H4 (cell line): Measurements from ENCODE around the gene RRBP1. TPM values are rescaled to one million over a fixed set of nuclear protein-coding genes. Genes with fewer than 3 reads are reported as not detected.

Experiments
- DNase-seq: peaks from one replicate; pipeline ENCODE4 v3.0.0-alpha.2; 2015; ENCODE audit warnings: low spot score
- total RNA-seq: library from RNA; depleted of rRNA; stranded (reverse); fragments of >200 nt; shearing (Covaris generic); gene quantifications from 2 replicates; pipeline ENCODE4 v1.2.3, GENCODE V29; 2014

The RRBP1 gene
- total RNA-seq, 1 experiment from 2014 or later = 61.6 TPM

DNA sequence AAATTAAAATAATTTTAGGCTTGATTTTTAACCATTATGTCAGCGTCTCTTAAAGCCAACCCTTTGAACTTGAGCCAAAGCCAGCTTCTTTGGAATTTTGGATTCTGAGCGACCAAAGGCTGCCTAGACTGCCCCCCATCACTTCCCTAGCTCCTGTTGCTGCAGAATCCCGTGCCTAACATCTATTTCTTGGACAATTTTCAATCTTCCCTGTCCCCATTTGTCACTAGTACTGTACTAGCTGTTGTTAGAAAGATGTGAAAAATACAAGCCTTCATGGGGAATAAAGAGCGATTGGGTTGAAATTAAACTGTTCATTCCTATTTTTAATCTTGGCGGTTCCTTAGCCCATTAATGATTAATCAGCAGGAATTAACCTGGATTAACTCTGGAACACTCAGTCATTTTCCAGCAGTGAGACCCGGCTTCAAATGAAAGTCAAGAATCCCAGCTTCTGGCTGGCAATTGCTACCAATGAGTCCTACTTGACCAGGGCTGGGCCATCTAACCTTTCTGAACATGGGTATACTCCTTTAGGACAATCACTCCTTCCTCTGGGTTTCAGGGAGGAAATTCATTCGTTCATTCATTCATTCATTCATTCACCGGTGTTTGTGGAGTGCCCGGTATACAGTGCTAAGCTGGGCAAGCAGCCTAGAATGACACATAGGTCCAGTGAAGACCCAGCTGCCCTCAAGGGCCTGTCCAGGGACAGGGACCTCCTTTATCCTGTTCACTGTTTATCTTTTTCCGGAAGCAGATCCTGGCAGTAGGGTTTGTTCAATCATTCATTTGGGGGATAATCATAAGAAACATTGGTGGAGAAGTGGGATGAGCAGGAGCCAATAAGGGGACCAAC is 1.4 kb upstream of the RRBP1 start:
- no peak for DNase-seq

DNA sequence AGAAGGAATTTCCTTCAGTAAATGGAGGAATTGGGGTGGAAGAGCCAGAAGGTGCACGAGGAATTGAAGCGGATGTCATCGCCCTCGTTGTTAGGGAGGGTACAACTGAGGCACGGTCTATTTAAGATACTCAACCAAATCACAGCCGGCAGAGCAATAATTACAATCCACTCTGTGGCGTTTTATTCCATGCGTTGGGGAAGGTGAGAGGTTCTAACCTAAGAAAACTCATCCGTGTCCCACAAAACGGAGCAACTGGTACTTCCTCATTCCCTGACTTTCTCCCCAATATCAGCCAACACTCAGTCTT is 802 bp upstream of the RRBP1 start:
- no peak for DNase-seq

- DNase-seq = no peak
Measured at GRCh38 chr20:17681726-17682102, 328 bp downstream of the RRBP1 start.

- peak; percentile 52 for DNase-seq
Measured at GRCh38 chr20:17680836-17681725, 961 bp downstream of the RRBP1 start.

GRCh38 chr20:17679941-17680835 is 1.9 kb downstream of the RRBP1 start:
- DNase-seq = peak; percentile 44

- no peak for DNase-seq
Measured at GRCh38 chr20:17678886-17679285, 3.2 kb downstream of the RRBP1 start.

GRCh38 chr20:17678295-17678694 is 3.7 kb downstream of the RRBP1 start:
- DNase-seq = no peak

DNA sequence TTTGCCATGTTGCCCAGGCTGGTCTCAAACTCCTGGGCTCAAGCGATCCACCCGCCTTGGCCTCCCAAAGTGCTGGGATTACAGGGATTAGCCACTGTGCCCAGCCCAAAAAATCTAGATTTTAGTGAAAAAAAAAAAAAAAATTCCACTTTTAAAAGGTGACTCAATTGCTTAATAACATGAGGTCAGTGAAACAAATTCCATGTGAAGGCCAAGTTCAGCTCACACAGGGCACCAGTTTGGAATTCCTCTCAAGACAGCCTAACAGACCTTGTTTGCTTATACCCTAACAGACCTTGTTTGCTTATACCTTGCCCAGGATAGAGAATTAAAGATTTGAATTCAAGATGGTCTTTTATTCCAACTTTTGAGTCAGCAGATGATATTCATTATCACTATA is 5.1 kb downstream of the RRBP1 start:
- DNase-seq = no peak

DNA sequence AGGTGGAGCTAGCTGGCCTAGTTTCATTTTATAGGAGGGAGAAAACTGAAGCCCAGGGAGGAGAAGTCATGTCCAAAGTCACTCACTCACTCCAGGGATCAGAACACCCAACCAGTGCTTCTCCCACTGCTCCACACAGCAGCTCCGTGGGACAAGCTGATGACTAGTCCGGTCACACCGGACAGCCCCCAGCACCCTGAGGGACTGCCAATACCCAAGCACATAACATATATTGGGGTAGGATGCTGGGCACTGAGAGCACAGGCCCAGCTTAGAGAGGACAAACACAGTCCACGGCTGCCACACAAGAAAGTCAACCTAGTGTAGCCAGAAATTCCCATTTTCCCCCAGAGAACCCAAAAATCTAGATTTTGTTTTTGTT is 5.7 kb downstream of the RRBP1 start:
- DNase-seq = no peak

DNA sequence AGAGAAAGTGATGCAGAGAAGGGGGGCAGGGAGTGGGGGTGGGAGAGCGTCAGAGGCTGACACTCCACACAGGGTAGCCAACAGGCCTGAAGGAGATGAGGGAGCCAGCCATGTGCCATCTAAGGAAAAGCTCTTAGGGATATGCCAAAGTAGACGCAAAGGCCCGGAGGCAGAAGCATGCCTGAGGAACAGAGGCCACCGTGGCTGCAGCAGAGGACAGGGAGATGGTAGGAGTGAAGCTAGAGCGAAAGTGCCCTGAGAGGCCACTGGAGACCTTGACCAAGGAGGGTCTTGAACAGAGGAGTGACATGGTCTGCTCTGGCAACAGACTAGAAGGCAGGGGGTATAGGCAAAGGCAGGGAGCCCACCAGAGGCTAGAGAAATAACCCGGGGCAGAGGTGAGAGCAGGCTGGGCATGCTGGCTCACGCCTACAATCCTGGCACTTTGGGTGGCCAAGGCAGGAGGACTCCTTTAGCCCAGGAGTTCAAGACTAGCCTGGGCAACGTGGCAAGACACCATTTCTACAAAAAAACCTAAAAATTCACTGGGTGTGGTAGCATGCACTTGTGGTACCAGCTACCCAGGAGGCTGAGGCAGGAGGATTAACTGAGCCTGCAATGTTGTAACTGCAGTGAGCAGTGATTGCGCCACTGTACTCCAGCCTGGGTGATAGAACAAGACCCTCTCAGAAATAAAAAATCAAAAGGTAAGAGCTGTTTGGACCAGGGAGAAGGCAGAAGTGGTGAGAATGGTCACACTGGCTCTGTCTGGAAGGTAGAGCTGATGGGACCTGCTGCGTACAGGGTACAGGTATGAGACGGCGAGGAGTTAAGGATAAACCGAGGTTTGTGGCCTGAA is 6.3 kb downstream of the RRBP1 start:
- DNase-seq = no peak

- DNase-seq = no peak
Measured at GRCh38 chr20:17674722-17675518, 7.1 kb downstream of the RRBP1 start.

GRCh38 chr20:17673084-17673483 is 9.0 kb downstream of the RRBP1 start:
- no peak for DNase-seq

DNA sequence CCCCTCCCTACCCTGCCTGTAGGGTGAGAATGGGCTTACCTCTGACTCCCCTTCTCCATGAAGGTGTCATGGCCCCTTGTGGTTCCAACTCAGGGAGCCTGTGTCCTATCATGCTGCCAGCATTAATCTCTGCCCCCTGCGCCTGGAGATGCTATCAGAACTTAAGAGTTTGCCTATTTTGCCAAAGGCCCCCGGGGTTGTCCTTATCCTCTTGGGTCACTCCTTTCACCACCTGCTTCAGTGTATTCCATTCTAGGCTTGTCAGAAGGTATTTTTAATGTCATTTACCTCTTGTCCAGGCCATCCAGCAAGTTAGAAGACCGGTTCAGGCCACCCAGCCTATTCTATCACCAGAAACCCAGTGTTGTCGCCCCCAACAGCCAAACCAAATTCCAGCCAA is 10.5 kb downstream of the RRBP1 start:
- DNase-seq = no peak

GRCh38 chr20:17671011-17671410 is 11.0 kb downstream of the RRBP1 start:
- no peak for DNase-seq

- DNase-seq = no peak
Measured at GRCh38 chr20:17669306-17669931, 12.6 kb downstream of the RRBP1 start.

GRCh38 chr20:17668432-17668831 is 13.6 kb downstream of the RRBP1 start:
- no peak for DNase-seq

- DNase-seq = no peak
Measured at GRCh38 chr20:17667445-17667844, 14.6 kb downstream of the RRBP1 start.

DNA sequence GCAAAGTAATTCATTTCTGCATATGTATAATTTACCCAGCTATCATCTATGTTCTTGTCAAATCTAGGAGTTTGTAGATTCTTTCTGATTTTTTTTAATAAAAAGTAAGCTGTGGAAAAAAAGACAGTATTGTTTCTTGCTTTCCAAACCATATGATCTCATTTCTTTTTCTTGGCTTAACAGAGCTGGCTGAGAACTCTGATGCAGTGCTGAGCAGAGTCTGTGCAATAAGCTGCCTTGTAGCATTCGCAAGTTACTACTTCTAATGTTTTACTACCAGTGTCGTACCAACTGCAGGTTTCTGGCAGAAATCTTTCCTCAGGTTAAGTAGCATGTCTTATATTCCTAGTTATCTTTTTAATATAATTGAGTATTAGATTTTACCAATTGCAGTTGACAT is 15.6 kb downstream of the RRBP1 start:
- no peak for DNase-seq

DNA sequence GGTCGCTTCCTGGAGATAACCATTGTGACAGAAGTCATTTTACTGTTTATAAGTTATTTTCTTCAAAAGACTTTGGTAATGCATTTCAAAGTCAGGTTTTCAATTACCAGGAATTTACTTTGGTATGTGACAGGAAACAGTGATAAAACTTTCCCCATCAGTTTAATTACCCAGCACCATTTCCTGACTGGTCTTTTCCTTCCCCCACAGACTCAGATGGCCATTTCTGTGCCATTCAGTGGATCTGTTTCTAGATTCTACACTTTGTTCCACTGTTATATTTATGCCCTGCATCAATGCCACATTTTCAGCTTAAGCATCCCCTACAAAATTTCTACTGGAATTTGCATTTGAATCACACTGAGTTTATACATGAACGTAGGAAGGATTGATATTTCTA is 16.3 kb downstream of the RRBP1 start:
- no peak for DNase-seq
